ENCODE measurements around the gene UPK3A. TPM values are rescaled to one million over a fixed set of nuclear protein-coding genes. Genes with fewer than 3 reads are reported as not detected.
"Not testable (repeated sequence)": the region's sequence is repeated elsewhere in the genome, so short reads cannot be mapped to it uniquely, and the experiment has no call there.

Gene UPK3A
- total RNA-seq, 2 experiments from 2014 or later: not detected

- H3K36me3 Mint-ChIP-seq (ENCODE audit: low read depth): peaks cover 22% of the 10 kb centered on the region
- POLR2A ChIA-PET: interaction anchor here (0.6 to 3.7 kb wide), 6 partner anchors 15 to 96 kb away, joined by 3 to 18 read pairs (median 3); partner anchors contain the start of genes RIBC2 and SMC1B
- H3K27ac Mint-ChIP-seq: peak overlapping the region; percentile 99
- H3K4me1 Mint-ChIP-seq (ENCODE audit: low read depth): peaks cover 80% of the 10 kb centered on the region
- no peaks in the 10 kb centered on the region for H3K27me3 Mint-ChIP-seq (ENCODE audit: low read depth)
- DNase-seq (peak; percentile 41), ATAC-seq (peak; percentile 27)
- H3K9me3 Mint-ChIP-seq (ENCODE audit: insufficient read depth): no peaks in the 10 kb centered on the region
- peak overlapping the region; percentile 80 for H3K4me3 Mint-ChIP-seq
- CTCF ChIA-PET: interaction anchor here (0.9 to 2.0 kb wide), 7 partner anchors 16 to 154 kb away, joined by 3 to 8 read pairs (median 4); partner anchors contain the start of gene NUP50
These were observed 32.9 kb downstream of the UPK3A start for GRCh38 chr22:45317551-45318167.

- peak overlapping the region; percentile 80 for H3K4me3 Mint-ChIP-seq
- ATAC-seq (peak; percentile 85), DNase-seq (peak; percentile 92)
- peaks cover 78% of the 10 kb centered on the region for H3K4me1 Mint-ChIP-seq (ENCODE audit: low read depth)
- CTCF ChIA-PET: interaction anchor here (0.9 to 2.0 kb wide), 5 partner anchors 16 to 154 kb away, joined by 3 to 8 read pairs (median 3); partner anchors contain the start of gene NUP50
- H3K27me3 Mint-ChIP-seq (ENCODE audit: low read depth): no peaks in the 10 kb centered on the region
- POLR2A ChIA-PET: interaction anchor here (0.8 to 3.7 kb wide), 5 partner anchors 15 to 95 kb away, joined by 3 to 18 read pairs (median 3); partner anchors contain the start of genes RIBC2 and SMC1B
- peak overlapping the region; percentile 99 for H3K27ac Mint-ChIP-seq
- no peaks in the 10 kb centered on the region for H3K9me3 Mint-ChIP-seq (ENCODE audit: insufficient read depth)
- peaks cover 22% of the 10 kb centered on the region for H3K36me3 Mint-ChIP-seq (ENCODE audit: low read depth)
These were observed 33.4 kb downstream of the UPK3A start for GRCh38 chr22:45318168-45318557.

- no peaks in the 10 kb centered on the region for H3K27me3 Mint-ChIP-seq (ENCODE audit: low read depth)
- ATAC-seq (peak; percentile 68), DNase-seq (peak; percentile 75)
- peaks cover 80% of the 10 kb centered on the region for H3K4me1 Mint-ChIP-seq (ENCODE audit: low read depth)
- H3K9me3 Mint-ChIP-seq (ENCODE audit: insufficient read depth): no peaks in the 10 kb centered on the region
- peak overlapping the region; percentile 99 for H3K27ac Mint-ChIP-seq
- H3K4me3 Mint-ChIP-seq: peak overlapping the region; percentile 80
- ChIA-PET CTCF (interaction anchor here (1.0 to 2.0 kb wide), 3 partner anchors 15 to 104 kb away, joined by 3 to 8 read pairs (median 5); no protein-coding TSS in a partner anchor), POLR2A (interaction anchor here (0.6 to 3.7 kb wide), 5 partner anchors 16 to 254 kb away, joined by 3 to 18 read pairs (median 3); partner anchors contain the start of genes RIBC2 and SMC1B)
- H3K36me3 Mint-ChIP-seq (ENCODE audit: low read depth): peaks cover 27% of the 10 kb centered on the region
These were observed 34.0 kb downstream of the UPK3A start for GRCh38 chr22:45318558-45319323.

GRCh38 chr22:45319324-45319685, 34.6 kb downstream of the UPK3A start:
- Mint-ChIP-seq H3K4me3 (peak overlapping the region; percentile 80), H3K36me3 (ENCODE audit: low read depth) (peaks cover 31% of the 10 kb centered on the region), H3K27me3 (ENCODE audit: low read depth) (no peaks in the 10 kb centered on the region), H3K27ac (peak overlapping the region; percentile 99), H3K4me1 (ENCODE audit: low read depth) (peaks cover 79% of the 10 kb centered on the region), H3K9me3 (ENCODE audit: insufficient read depth) (no peaks in the 10 kb centered on the region)
- DNase-seq: no peak
- ChIA-PET CTCF (interaction anchor here (0.8 kb wide), 1 partner anchor 47 kb away, joined by 3 read pairs; no protein-coding TSS in a partner anchor), POLR2A (interaction anchor here (0.6 to 3.7 kb wide), 3 partner anchors 22 to 255 kb away, joined by 3 to 18 read pairs (median 3); partner anchors contain the start of genes RIBC2 and SMC1B)
- no peak for ATAC-seq

GRCh38 chr22:45320357-45320976, 35.7 kb downstream of the UPK3A start:
- Mint-ChIP-seq H3K4me3 (no peak overlapping the region), H3K27ac (peak overlapping the region; percentile 99), H3K36me3 (ENCODE audit: low read depth) (peaks cover 41% of the 10 kb centered on the region), H3K27me3 (ENCODE audit: low read depth) (no peaks in the 10 kb centered on the region), H3K4me1 (ENCODE audit: low read depth) (peaks cover 79% of the 10 kb centered on the region), H3K9me3 (ENCODE audit: insufficient read depth) (no peaks in the 10 kb centered on the region)
- ChIA-PET POLR2A (no interaction called here), CTCF (no interaction called here)
- ATAC-seq (no peak), DNase-seq (no peak)

GRCh38 chr22:45321827-45322226, 37.1 kb downstream of the UPK3A start:
- H3K27me3 Mint-ChIP-seq (ENCODE audit: low read depth): no peaks in the 10 kb centered on the region
- no peak overlapping the region for H3K4me3 Mint-ChIP-seq
- no peak for DNase-seq
- ChIA-PET POLR2A (no interaction called here), CTCF (interaction anchor here (1.7 kb wide), 1 partner anchor 13 kb away, joined by 6 read pairs; no protein-coding TSS in a partner anchor)
- H3K9me3 Mint-ChIP-seq (ENCODE audit: insufficient read depth): no peaks in the 10 kb centered on the region
- no peak for ATAC-seq
- peaks cover 50% of the 10 kb centered on the region for H3K36me3 Mint-ChIP-seq (ENCODE audit: low read depth)
- no peak overlapping the region for H3K27ac Mint-ChIP-seq
- peaks cover 66% of the 10 kb centered on the region for H3K4me1 Mint-ChIP-seq (ENCODE audit: low read depth)

GRCh38 chr22:45322873-45323525, 38.2 kb downstream of the UPK3A start:
- no peak overlapping the region for H3K4me3 Mint-ChIP-seq
- DNase-seq (no peak), ATAC-seq (no peak)
- peaks cover 56% of the 10 kb centered on the region for H3K36me3 Mint-ChIP-seq (ENCODE audit: low read depth)
- peak overlapping the region; percentile 8 for H3K27ac Mint-ChIP-seq
- no peaks in the 10 kb centered on the region for H3K9me3 Mint-ChIP-seq (ENCODE audit: insufficient read depth)
- ChIA-PET CTCF (interaction anchor here (1.7 kb wide), 1 partner anchor 12 kb away, joined by 6 read pairs; no protein-coding TSS in a partner anchor), POLR2A (interaction anchor here (1.1 to 1.3 kb wide), 2 partner anchors 18 to 91 kb away, joined by 3 to 4 read pairs; partner anchors contain the start of genes RIBC2 and SMC1B)
- H3K4me1 Mint-ChIP-seq (ENCODE audit: low read depth): peaks cover 54% of the 10 kb centered on the region
- no peaks in the 10 kb centered on the region for H3K27me3 Mint-ChIP-seq (ENCODE audit: low read depth)

- ChIA-PET POLR2A (interaction anchor here (1.1 to 1.3 kb wide), 2 partner anchors 17 to 90 kb away, joined by 3 to 4 read pairs; partner anchors contain the start of genes RIBC2 and SMC1B), CTCF (interaction anchor here (1.0 kb wide), 1 partner anchor 74 kb away, joined by 3 read pairs; no protein-coding TSS in a partner anchor)
These were observed 38.9 kb downstream of the UPK3A start for GRCh38 chr22:45323695-45324094.

GRCh38 chr22:45324311-45324711, 39.6 kb downstream of the UPK3A start:
- H3K36me3 Mint-ChIP-seq (ENCODE audit: low read depth): peaks cover 54% of the 10 kb centered on the region
- ChIA-PET CTCF (interaction anchor here (1.0 kb wide), 1 partner anchor 73 kb away, joined by 3 read pairs; no protein-coding TSS in a partner anchor), POLR2A (interaction anchor here (1.1 to 1.3 kb wide), 2 partner anchors 16 to 89 kb away, joined by 3 to 4 read pairs; partner anchors contain the start of genes RIBC2 and SMC1B)
- ATAC-seq (no peak), DNase-seq (no peak)
- no peak overlapping the region for H3K4me3 Mint-ChIP-seq
- H3K9me3 Mint-ChIP-seq (ENCODE audit: insufficient read depth): no peaks in the 10 kb centered on the region
- peaks cover 41% of the 10 kb centered on the region for H3K4me1 Mint-ChIP-seq (ENCODE audit: low read depth)
- H3K27ac Mint-ChIP-seq: no peak overlapping the region
- H3K27me3 Mint-ChIP-seq (ENCODE audit: low read depth): no peaks in the 10 kb centered on the region

More at GRCh38 chr22:45323695-45324094, 38.9 kb downstream of the UPK3A start:
- Mint-ChIP-seq H3K36me3 (ENCODE audit: low read depth) (peaks cover 56% of the 10 kb centered on the region), H3K27ac (peak overlapping the region; percentile 8), H3K9me3 (ENCODE audit: insufficient read depth) (no peaks in the 10 kb centered on the region), H3K4me3 (no peak overlapping the region), H3K27me3 (ENCODE audit: low read depth) (no peaks in the 10 kb centered on the region), H3K4me1 (ENCODE audit: low read depth) (peaks cover 47% of the 10 kb centered on the region)
- ATAC-seq: no peak
- DNase-seq: no peak

GRCh38 chr22:45328261-45328660, 43.5 kb downstream of the UPK3A start:
- H3K36me3 Mint-ChIP-seq (ENCODE audit: low read depth): peaks cover 56% of the 10 kb centered on the region
- CTCF ChIA-PET: not testable (repeated sequence)

More at GRCh38 chr22:45328261-45328660, 43.5 kb downstream of the UPK3A start:
- peaks cover 13% of the 10 kb centered on the region for H3K4me1 Mint-ChIP-seq (ENCODE audit: low read depth)
- POLR2A ChIA-PET; DNase-seq; H3K4me3 Mint-ChIP-seq; H3K27me3 Mint-ChIP-seq (ENCODE audit: low read depth); H3K27ac Mint-ChIP-seq; ATAC-seq; H3K9me3 Mint-ChIP-seq (ENCODE audit: insufficient read depth): not testable (repeated sequence)
